ENCODE data around the gene SPECC1L.

DNA sequence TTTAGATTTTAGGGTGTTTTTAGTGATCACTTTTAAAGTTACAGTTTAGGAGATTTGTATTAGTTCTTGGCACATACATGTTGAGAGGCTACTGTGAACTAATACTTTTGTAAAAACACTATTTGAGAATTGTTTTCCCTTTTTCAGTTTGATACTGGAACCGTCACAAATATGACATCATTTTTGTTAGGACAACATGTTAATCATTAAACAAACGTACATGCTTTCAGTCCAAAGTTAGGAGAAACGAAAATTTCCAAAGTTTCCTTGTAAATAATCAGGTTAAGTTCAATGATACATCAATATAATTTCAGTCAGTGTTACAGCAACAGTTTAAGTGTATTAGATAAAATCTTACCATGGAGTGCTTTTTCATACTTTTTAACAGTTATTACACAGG, 53.1 kb downstream of the SPECC1L start:
- TF ChIP-seq EP300 (IDR thresholded peaks at IDR 0.05; ENCODE audit: borderline replicate concordance in 1 of 2, low read depth in 2 of 2, low read length in 2 of 2) (no peak), ZNF274 (IDR thresholded peaks at IDR 0.05; ENCODE audit: borderline replicate concordance, extremely low read depth, low read length) (no peak)
